Measurements from ENCODE around the gene TKTL1.

GRCh38 chrX:154329294-154329693 is 33.7 kb downstream of the TKTL1 start:
- TF ChIP-seq CTCF (conservative IDR thresholded peaks at IDR 0.05; ENCODE audit: low read length) (no peak), EZH2phosphoT487 (IDR thresholded peaks at IDR 0.05; ENCODE audit: borderline replicate concordance) (no peak)
